Skeletal muscle satellite cell (primary cell): ENCODE measurements around the gene FAM32A.

Source experiments
- H3K27me3 ChIP-seq: 2 replicates; pipeline ENCODE4 v1.7.0; 2013; ENCODE audit warnings: low read length; ENCODE audit not compliant: control insufficient read depth, insufficient read depth
- H3K36me3 ChIP-seq: 2 replicates; pipeline ENCODE4 v1.7.0; 2013; ENCODE audit warnings: mild to moderate bottlenecking, control low read depth, low read length; ENCODE audit not compliant: insufficient read depth
- H3K4me1 ChIP-seq: 2 replicates; pipeline ENCODE4 v1.7.0; 2013; ENCODE audit warnings: low read length; ENCODE audit not compliant: control insufficient read depth, insufficient read depth
- H3K4me2 ChIP-seq: 2 replicates; pipeline ENCODE4 v1.7.0; 2013; ENCODE audit warnings: mild to moderate bottlenecking, low read length
- H3K4me3 ChIP-seq: 2 replicates; pipeline ENCODE4 v1.7.0; 2013; ENCODE audit warnings: low read length
- H3K9ac ChIP-seq: 2 replicates; pipeline ENCODE4 v1.7.0; 2013; ENCODE audit warnings: mild to moderate bottlenecking, low read depth, low read length, moderate library complexity
- H3K9me3 ChIP-seq: replicated peaks from 2 replicates; pipeline ENCODE4 v1.7.0; 2013; ENCODE audit warnings: mild to moderate bottlenecking, control low read depth, low read length

Gene FAM32A

DNA sequence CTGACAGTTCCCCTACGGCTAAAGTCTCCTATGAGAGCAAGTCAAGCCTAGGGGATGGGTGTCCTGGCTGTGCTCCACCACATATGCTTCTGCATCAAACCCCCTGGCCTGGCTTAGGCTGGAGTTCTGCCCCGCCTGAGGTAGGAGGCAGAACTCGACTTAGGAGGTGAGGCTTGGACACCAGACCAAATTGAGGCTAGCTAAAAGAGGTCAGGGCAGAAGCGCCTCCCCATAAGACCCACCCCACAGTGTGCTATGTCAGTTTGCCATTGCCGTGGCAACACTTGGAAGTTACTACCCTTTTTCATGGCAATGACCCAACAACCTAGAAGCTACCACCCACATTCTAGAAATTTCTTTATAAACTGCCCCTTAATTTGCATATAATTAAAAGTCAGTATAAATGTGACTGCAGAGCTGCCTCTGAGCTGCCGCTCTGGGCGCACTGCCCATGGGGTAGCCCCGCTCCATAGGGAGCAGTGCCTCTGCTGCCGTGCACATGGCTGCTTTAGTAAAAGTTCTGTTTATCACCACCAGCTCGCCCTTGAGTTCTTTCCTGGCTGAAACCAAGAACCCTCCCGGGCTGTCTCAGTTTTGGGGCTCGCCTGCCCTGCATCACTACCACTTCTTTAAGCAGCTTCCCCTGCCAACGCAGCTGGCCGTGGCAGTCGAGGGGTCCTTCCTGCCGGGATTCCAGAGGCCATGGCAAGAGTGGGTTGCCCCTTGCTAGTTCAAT, 32.7 kb downstream of the FAM32A start:
- Histone ChIP-seq H3K4me2 (no peak overlapping the region), H3K9ac (no peak overlapping the region), H3K27me3 (no peaks in the 10 kb centered on the region), H3K9me3 (peaks cover 23% of the 10 kb centered on the region), H3K4me3 (no peak overlapping the region), H3K4me1 (no peaks in the 10 kb centered on the region), H3K36me3 (peaks cover 61% of the 10 kb centered on the region)

DNA sequence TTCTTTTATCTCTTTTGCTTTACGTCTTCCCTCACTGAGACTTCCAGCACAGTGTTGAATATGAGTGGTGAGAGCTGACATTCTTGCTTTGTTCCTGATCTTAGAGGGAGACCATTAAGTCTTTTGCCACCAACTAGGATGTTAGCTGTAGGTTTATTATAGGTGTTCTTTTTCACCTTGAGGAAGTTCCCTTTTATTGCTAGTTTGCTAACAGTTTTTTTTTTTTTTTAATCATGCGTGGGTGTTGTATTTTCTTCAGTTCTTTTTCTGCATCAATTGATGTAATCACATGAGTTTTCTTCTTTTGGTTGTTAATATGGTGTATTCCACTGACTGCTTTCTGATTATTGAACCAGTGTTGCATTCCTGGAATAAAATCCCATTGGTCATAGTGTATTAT, 33.6 kb downstream of the FAM32A start:
- Histone ChIP-seq H3K9ac (no peak overlapping the region), H3K9me3 (peaks cover 23% of the 10 kb centered on the region), H3K4me2 (no peak overlapping the region), H3K4me1 (no peaks in the 10 kb centered on the region), H3K36me3 (peaks cover 71% of the 10 kb centered on the region), H3K27me3 (no peaks in the 10 kb centered on the region), H3K4me3 (no peak overlapping the region)

DNA sequence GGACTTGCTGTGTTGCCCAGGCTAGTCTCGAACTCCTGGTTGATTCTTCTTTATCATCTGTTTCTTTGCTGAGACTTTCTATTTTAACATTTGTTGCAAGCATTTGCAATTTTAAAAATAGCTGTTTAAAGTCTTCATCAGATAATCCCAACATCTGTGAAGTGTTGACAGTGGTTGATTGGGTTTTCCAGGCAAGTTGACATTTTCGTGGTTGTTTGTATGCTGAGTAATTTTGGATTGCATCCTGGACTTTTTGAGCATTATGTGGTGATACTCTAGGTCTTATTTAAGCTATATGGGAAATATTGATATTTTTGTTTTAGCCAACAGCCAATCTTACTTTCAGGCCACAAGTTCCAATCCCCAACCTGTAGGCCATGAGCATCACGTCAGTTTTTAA, 37.6 kb downstream of the FAM32A start:
- Histone ChIP-seq H3K9me3 (peaks cover 23% of the 10 kb centered on the region), H3K4me1 (no peaks in the 10 kb centered on the region), H3K9ac (no peak overlapping the region), H3K27me3 (no peaks in the 10 kb centered on the region), H3K4me3 (no peak overlapping the region), H3K4me2 (no peak overlapping the region), H3K36me3 (peaks cover 90% of the 10 kb centered on the region)

DNA sequence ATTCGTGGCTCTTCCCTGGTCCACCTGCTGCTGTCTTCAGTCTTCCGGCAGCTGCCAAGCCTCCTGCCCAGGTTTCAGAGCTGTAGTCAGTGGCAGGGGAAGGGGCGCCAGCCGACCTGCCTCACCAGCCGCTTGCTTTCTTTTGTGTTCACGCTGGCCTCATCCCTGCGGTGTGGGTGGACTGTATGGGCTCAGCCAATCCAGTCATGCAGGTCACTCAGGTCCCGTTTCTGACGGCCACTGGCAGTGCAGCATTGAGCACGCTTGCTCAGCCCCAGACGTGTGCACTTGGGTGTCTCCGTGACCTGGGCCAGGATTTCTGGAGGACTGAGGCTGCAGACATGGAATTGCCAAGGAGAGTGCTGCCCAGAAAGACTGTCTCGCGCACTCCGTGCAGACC, 38.5 kb downstream of the FAM32A start:
- H3K4me1 ChIP-seq = no peaks in the 10 kb centered on the region
- H3K9ac ChIP-seq = no peak overlapping the region
- H3K36me3 ChIP-seq = peaks cover 91% of the 10 kb centered on the region
- H3K27me3 ChIP-seq = no peaks in the 10 kb centered on the region
- no peak overlapping the region for H3K4me3 ChIP-seq
- peaks cover 23% of the 10 kb centered on the region for H3K9me3 ChIP-seq
- no peak overlapping the region for H3K4me2 ChIP-seq

DNA sequence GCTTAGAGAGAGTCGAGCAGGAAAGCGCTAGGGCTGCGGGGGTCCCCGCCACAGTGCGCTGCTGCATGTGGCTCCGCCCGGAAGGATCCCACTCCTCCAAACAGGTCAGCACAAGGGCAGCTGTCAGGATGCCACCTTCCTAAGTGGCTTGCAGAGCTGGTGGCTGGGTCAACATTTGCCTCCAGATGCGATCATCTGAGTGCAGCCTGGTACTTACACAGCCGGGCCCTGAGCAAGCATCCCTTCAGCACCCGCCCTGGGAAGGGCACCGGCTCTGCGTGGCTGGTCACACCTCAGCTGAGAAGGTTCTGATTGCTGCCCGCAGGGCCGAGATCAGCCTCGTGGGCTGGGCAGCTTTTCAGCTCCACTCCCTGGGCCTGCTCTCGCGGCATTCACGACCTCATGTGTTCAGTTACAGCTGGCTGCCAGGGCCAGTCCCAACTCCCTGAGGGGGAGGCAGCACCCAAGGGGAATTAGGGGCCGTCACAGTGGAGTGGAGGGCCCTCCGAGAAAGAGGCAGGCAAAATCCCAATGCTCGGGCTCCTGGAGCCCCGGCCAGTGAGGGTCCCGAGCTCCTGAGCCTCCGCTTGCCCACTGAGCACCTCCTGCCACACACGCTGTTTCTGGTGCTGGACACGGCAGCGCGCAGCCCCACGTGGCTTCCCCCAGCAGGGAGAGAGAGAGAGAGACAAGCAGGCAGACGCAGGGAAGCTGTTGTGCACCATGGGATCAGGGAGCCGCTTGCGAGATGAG, 39.3 kb downstream of the FAM32A start:
- H3K4me2 ChIP-seq = no peak overlapping the region
- peaks cover 94% of the 10 kb centered on the region for H3K36me3 ChIP-seq
- H3K27me3 ChIP-seq = no peaks in the 10 kb centered on the region
- H3K4me3 ChIP-seq = no peak overlapping the region
- H3K4me1 ChIP-seq = no peaks in the 10 kb centered on the region
- peaks cover 23% of the 10 kb centered on the region for H3K9me3 ChIP-seq
- no peak overlapping the region for H3K9ac ChIP-seq

DNA sequence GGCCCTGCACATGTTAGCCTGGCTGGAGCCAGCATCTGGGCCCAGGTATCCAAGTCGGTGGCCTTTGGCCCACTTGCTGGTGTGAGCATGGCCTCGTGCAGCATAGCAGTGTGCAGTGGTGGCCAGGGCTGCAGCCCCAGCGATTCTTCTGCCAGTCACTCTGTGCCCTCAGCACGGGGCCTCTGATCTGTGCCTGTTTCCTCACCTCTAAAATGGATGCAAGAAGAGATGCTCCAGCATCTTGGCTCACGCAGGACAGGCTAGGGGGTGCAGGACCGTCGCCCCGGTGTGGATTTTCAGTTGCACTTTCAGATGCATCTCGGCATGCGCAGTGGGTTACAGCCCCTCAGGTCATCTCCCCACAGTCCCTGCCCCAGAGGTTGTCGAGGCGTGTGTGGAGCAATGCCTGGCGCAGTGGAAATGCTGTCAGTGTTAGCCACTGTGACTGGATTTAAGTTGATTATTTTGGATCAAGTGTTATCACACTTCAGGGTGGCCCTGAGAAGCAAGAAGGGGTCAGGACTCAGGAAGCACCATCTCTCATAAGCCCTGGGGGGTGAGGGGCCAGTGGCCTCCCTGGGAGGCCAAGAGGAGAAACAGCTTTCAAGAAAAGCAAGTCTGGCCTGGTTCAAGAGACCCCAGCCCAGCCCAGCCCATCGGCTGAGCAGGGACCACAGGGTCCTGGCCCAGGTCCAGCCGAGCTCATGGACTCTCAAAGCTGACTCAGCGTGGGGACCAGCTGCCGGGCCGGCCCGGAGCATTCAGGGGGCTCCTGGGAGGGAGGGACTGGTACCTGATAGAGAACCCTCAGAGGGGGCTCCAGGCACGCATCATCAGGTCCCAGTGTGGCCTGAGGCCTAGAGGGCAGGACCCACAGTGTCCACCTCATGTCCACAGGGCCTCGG, 40.3 kb downstream of the FAM32A start:
- peaks cover 92% of the 10 kb centered on the region for H3K36me3 ChIP-seq
- H3K27me3 ChIP-seq = no peaks in the 10 kb centered on the region
- peaks cover 14% of the 10 kb centered on the region for H3K9me3 ChIP-seq
- H3K4me2 ChIP-seq = no peak overlapping the region
- no peak overlapping the region for H3K9ac ChIP-seq
- H3K4me3 ChIP-seq = no peak overlapping the region
- no peaks in the 10 kb centered on the region for H3K4me1 ChIP-seq

DNA sequence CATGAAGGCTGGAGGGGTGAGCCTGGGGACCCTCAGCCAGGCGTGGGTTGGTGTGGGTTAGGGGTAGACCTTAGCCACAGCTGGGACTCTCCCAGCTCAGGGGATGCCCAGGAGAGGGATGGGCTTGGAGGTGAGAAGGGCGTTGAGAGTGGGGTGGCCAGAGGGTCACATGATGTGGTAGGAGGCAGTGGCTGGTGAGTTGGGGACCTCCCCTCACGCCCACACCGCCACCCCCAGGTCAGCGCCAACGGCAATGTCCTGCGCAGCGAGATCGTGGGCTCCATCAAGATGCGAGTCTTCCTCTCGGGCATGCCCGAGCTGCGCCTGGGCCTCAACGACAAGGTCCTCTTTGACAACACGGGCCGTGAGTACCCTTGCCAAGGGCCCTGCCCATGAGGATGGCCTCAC, 41.0 kb downstream of the FAM32A start:
- Histone ChIP-seq H3K9ac (no peak overlapping the region), H3K9me3 (peaks cover 8% of the 10 kb centered on the region), H3K4me2 (no peak overlapping the region), H3K4me1 (no peaks in the 10 kb centered on the region), H3K27me3 (no peaks in the 10 kb centered on the region), H3K36me3 (peaks cover 85% of the 10 kb centered on the region), H3K4me3 (no peak overlapping the region)

DNA sequence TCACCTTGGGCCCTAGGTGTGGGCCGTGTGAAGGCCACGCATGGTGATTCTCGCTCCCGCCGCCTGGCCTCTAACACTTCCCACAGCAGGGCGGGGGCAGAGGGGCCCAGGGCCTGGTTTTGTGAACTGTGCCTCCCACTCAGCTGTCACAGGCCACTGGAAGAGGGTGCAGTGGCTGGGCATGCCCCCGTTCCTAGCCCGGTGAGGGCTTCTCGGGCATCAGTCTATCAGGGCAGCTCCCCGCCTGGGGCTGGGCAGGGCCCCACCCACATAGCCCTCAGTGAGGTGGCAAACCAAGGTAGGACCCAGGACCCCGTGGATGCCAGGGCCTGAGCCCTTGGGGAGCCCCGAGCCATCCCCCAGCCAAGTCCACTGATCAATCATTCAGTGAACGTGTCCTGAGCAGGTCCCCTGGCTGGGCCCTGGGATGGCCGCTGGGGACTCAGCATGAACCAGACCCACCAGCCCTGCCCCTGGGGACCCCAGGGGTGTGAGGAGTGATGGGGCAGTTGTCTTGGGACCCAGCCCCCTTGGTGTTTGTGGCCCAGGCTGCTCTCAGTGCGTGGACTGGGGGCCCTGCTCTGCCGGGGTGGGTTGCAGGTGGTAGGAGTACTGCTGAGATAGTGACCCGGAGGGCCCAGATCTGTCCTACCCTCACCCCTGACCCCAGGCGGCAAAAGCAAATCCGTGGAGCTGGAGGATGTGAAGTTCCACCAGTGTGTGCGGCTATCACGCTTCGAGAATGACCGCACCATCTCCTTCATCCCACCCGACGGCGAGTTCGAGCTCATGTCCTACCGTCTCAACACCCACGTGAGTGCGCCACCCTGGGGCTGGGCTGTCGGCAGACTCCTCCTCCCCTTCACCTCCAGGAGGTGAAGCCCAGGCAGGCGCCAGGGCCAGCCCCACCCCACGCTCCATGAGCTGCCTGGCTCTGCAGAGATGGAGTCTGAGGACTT, 41.9 kb downstream of the FAM32A start:
- Histone ChIP-seq H3K9ac (no peak overlapping the region), H3K4me3 (no peak overlapping the region), H3K9me3 (no peaks in the 10 kb centered on the region), H3K27me3 (no peaks in the 10 kb centered on the region), H3K36me3 (peaks cover 85% of the 10 kb centered on the region), H3K4me2 (no peak overlapping the region), H3K4me1 (no peaks in the 10 kb centered on the region)

DNA sequence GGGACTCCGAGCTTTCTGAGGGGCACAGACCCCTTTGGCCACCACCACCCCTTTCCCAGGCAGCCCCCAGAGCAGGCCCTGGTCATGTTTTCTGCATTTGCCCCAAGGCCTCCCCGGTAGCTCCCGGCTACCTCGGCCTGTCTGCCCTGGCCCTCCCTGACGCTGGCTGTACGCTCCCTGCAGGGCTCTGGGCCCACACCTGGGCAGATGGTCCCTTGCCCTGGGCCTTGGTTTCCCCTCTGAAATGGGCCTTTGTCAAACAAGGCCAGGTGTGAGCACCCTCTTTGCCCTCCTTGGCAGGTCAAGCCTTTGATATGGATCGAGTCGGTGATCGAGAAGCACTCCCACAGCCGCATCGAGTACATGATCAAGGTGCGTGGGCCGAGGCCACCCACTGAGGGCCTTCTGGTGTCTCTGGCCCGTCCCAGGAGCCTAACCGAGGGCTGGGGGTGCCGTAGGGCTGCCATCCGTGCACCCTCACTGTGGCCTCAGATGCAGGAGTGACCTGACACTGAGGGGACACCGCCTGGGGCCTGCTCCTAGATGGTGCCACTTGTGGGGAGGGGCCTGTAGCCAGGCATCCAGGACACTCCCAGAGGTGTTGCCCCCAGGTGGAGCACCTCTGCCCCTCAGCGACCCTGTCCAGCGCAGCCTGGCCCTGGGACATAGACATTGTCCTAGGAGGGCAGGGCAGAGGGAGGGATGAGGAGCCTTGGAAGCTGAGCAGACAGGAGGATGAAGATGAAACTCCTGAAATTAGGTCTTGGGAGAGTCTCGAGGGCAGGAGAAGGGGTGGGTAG, 42.8 kb downstream of the FAM32A start:
- Histone ChIP-seq H3K27me3 (no peaks in the 10 kb centered on the region), H3K9me3 (no peaks in the 10 kb centered on the region), H3K4me1 (no peaks in the 10 kb centered on the region), H3K36me3 (peaks cover 90% of the 10 kb centered on the region), H3K4me2 (no peak overlapping the region), H3K4me3 (no peak overlapping the region), H3K9ac (no peak overlapping the region)

DNA sequence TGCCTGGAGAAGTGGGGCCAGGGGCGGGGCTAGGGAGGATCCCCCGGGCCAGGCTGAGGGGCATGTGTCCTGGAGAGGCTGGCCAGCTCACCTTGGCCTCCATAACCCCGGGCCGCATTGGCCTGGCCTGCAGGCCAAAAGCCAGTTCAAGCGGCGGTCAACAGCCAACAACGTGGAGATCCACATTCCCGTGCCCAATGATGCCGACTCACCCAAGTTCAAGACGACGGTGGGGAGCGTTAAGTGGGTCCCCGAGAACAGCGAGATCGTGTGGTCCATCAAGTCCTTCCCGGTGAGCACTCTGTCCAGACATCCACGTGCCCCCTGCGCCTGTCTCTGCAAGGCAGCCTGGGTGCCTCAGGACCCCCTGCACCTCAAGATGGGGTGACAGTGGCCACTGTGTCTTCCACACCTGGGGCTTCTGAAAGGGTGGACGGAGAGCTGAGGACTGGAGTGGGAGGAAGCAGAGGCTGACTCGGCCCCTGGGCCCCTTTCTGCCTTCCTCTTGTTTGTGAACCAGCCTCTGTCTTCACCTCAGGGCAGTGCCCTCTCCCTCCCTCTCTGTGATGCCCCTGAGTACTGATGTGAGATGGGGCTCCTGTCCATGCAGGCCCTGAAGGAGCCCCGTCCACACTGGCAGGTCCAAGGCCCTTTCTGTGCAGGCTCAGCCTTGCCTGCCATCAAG, 43.6 kb downstream of the FAM32A start:
- H3K9me3 ChIP-seq = no peaks in the 10 kb centered on the region
- H3K9ac ChIP-seq = no peak overlapping the region
- H3K4me2 ChIP-seq = no peak overlapping the region
- H3K36me3 ChIP-seq = peaks cover 90% of the 10 kb centered on the region
- H3K27me3 ChIP-seq = no peaks in the 10 kb centered on the region
- no peak overlapping the region for H3K4me3 ChIP-seq
- H3K4me1 ChIP-seq = no peaks in the 10 kb centered on the region
